ENCODE measurements around the gene TNFSF13B.
A peak's percentile ranks its signal among the peaks of the same experiment; 100 is the strongest.
"Not testable (repeated sequence)": the region's sequence is repeated elsewhere in the genome, so short reads cannot be mapped to it uniquely, and the experiment has no call there.

TNFSF13B gene

GRCh38 chr13:108269601-108270328 lies at the start of gene TNFSF13B:
TNFSF13B (plus strand) TSS chr13:108269718; CDS start chr13:108269896, 178 bp downstream.
- peak; percentile 25 to 55 for DNase-seq

GRCh38 chr13:108220041-108220440 lies 49.5 kb upstream of the TNFSF13B start:
- peak in 1 of 2 experiments; percentile 35 for DNase-seq

DNA sequence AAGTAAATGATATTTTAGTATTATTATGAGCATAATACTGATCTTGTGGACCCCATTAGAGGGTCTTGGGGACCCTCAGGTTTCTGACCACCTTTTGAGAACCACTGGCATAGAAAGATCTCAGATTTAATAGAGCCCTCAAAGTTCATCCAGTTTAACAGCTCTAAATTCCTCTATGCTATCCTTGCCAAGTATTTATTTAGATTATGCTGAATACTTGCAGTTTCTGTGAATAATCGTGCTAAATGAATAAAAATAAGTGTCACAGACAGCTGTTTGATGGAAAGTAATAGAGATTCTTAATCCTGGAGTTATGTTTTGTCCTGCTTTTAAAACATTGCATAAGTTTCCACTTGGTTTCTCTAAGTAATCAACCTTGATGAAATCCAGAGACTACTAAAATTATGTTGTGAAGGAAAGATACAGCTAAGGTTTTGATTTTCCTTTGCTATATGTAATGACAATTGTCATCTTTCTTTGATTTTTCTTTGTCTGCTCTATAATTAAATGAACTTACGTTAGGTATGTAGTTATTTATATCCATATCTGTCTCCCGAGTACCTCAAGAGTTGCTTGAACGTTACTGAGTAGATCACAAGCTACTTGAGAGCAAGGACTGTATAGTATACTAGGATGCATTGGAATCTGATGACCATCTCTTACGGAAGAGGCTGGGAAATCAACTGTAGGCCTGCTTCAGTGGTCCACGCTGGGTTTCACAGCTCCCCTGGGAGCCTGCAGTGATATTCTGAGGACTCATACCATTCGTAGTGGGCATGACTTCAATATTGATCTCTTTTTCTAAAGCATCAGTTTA lies 45.6 kb upstream of the TNFSF13B start:
- no peak for DNase-seq

- DNase-seq: no peak
Measured at GRCh38 chr13:108225440-108225839, 44.1 kb upstream of the TNFSF13B start.

DNA sequence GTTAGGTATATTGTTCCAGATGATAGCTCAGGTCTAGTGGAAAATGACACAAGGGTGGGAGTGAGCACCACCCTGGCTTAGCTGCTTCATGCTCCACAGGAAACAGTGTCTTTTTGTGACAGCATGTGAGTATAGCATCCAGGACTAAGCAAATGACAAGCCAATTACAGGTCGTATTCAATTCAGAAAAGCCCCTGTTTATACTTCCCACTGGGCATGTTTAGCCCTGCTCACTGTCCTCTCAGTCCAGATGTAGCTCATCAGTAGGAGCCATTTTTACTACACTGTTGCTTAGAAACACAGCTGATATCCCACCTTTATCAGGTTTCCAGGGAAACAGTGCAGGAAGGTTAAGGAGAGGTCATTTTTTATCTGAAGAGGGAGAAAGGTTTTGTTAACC lies 43.3 kb upstream of the TNFSF13B start:
- DNase-seq: no peak

GRCh38 chr13:108227651-108228272 lies 41.8 kb upstream of the TNFSF13B start:
- DNase-seq: no peak

GRCh38 chr13:108230377-108230776 lies 39.1 kb upstream of the TNFSF13B start:
- no peak for DNase-seq

GRCh38 chr13:108249150-108249549 lies 20.4 kb upstream of the TNFSF13B start:
- no peak for DNase-seq

DNA sequence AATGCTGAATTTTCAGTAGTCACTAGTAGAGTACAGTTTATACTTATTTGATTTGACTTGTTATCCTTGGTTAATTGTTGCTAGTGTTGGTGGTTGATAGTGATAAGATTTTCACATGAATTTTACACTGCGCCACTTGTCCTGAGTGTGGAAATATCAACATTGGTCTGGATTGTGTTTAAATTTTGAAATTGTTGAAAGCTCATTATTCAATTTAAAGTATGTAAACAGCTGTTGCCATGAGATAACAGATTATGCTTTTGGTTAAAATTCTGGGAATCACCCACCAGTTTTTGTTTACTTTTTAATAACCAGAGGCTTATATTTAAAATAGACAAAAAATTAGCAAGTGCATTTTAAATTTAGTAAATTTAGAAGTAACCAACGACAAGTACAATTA lies 12.3 kb upstream of the TNFSF13B start:
- no peak for DNase-seq

GRCh38 chr13:108263621-108264355 lies 5.7 kb upstream of the TNFSF13B start:
- no peak for DNase-seq

DNA sequence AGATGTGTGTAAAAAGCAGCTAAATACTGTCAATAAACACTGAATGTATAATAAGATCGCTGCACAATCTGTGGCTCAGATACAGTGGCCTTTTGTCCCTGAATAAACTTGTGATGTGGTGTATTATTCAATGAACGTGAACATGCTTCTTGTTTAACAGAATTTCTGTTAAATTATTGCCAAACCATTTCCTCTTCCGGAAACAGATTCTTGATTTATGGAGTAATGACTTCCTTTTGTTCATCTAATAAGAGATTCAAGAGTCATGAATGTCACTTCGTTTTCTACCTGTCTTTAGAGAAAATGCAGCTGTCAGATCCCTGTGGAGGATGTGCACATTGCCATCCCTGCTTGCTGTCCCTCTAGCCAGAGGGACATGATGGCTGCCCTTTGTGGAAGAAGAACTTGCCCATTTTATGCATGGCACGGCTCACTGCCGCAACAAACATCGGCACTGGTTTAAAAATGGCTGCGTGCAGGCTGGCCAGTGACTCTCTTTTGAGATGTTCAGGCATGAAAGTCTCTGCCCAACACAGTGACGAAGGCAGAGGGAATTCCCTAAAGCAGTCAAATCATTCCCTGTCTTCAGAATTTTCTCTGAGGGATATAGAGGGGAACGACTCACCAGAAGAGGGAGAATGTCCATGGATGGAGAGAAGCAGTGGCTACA lies 3.1 kb upstream of the TNFSF13B start:
- no peak for DNase-seq

GRCh38 chr13:108267347-108267746 lies 2.2 kb upstream of the TNFSF13B start:
- no peak for DNase-seq

DNA sequence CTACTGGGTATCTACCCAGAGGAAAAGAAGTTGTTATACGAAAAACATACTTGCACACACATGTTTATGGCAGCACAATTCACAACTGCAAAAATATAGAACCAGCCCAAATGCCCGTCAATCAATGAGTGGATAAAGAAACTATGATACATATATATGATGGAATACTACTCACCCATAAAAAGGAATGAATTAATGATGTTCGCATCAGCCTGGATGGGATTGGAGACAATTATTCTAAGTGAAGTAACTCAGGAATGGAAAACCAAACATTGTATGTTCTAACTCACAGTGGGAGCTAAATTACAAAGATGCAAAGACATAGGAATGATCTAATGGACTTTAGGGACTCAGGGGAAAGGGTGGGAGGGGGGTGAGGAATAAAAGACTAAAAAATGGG lies 1.7 kb upstream of the TNFSF13B start:
- not testable (repeated sequence) for DNase-seq

- no peak for DNase-seq
Measured at GRCh38 chr13:108268466-108269112, 929 bp upstream of the TNFSF13B start.

GRCh38 chr13:108270442-108270841 lies 924 bp downstream of the TNFSF13B start:
- DNase-seq: no peak

DNA sequence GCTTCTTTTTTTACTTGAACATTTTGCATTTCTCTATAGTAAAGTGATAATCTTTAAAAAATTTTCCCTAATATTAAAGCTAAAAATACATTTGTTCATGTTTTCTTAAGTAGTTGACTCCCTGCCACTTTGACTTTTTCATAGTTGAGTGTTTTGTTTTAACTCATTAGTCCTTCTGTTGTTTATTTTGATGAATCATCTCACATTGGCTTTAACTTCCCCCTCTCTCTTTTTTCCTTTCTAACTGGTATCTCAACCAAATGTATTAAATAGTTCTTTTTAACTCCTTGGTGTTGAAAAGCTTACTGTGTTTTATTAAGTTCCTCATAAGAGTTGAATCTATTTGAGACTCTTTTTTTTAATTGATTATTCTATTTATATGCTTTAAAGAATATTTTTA lies 2.8 kb downstream of the TNFSF13B start:
- DNase-seq: no peak

- DNase-seq: no peak
Measured at GRCh38 chr13:108273429-108274118, 4.1 kb downstream of the TNFSF13B start.

DNA sequence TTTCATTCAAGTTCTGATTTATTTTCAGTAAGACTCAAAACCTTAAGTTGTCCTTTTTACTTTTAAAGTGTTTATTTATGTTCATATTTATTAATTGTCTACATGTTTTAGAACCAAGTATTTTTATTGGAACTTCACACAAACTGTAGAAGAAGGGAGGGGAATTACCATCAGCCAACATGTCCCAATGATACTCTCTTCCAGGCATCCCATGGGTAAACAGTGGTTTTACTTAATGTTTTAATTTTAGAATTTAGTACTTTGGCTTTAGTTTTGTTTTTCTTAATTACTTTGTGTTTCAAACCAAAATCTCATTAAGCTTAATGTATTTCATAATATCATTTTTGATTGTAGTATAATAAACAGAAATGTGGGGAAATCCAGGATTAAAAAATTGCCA lies 5.2 kb downstream of the TNFSF13B start:
- no peak for DNase-seq

DNA sequence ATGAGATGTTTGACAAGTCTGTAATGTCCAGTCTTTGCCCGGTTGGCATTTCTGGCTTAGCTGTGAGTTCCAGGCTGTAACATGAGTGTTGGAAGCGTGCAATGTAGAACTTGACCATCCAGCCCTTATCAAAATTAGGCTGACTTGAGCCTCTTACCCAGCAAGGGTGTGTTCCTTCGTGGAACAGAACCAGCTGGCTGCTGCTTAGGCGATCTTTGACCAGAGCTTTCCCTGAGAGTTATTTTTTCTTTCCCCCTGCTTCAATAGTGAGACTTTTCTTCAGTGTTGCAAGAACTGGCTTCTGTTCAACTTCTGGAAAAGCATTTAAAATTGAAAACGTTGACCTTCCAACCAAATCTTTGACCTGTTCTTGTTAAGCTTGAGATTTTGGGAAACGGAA lies 6.5 kb downstream of the TNFSF13B start:
- no peak for DNase-seq

DNA sequence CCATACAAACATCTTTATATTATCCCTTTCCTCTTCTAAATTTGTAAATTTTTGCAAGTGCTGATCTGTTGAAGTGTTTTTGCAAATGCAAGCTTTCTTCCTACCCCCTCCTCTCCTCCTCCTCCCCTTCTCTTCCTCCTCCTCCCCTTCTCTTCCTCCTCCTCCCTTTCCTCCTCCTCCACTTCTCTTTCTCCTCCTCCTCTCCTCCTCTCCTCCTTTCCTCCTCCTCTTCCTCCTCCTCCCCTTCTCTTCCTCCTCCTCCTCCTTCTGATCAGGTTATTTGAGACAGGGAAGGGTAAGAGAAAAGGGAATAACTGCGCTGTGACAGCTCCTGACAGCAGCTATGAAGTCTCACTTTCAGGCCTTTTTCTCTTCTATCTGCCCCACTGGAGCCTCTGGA lies 8.9 kb downstream of the TNFSF13B start:
- no peak for DNase-seq

GRCh38 chr13:108281901-108282300 lies 12.4 kb downstream of the TNFSF13B start:
- DNase-seq: no peak

Measured in stimulated activated CD4-positive, alpha-beta T cell treated with anti-CD3 and anti-CD28 coated beads, Interleukin-4, amount 100 ng/mL, for 4 hours (primary cell).